ENCODE measurements around the gene SHANK2.

SHANK2 gene

GRCh38 chr11:71294846-71295600, 42.6 kb upstream of the SHANK2 start:
- no peak overlapping the region for H3K4me3 ChIP-seq (replicated peaks in 1 of 2; ENCODE audit: low read depth in 2 of 2, low read length in 2 of 2)
- DNase-seq (ENCODE audit: low read depth in 2 of 2), result no peak
- TF ChIP-seq CTCF (IDR thresholded peaks at IDR 0.05; ENCODE audit: low read depth, low read length), result no peak

- no peak for DNase-seq (ENCODE audit: low read depth in 2 of 2)
- no peak for TF ChIP-seq CTCF (IDR thresholded peaks at IDR 0.05; ENCODE audit: low read depth, low read length)
- H3K4me3 ChIP-seq (replicated peaks in 1 of 2; ENCODE audit: low read depth in 2 of 2, low read length in 2 of 2), result no peak overlapping the region
Observed at GRCh38 chr11:71293961-71294782, 41.8 kb upstream of the SHANK2 start.

DNA sequence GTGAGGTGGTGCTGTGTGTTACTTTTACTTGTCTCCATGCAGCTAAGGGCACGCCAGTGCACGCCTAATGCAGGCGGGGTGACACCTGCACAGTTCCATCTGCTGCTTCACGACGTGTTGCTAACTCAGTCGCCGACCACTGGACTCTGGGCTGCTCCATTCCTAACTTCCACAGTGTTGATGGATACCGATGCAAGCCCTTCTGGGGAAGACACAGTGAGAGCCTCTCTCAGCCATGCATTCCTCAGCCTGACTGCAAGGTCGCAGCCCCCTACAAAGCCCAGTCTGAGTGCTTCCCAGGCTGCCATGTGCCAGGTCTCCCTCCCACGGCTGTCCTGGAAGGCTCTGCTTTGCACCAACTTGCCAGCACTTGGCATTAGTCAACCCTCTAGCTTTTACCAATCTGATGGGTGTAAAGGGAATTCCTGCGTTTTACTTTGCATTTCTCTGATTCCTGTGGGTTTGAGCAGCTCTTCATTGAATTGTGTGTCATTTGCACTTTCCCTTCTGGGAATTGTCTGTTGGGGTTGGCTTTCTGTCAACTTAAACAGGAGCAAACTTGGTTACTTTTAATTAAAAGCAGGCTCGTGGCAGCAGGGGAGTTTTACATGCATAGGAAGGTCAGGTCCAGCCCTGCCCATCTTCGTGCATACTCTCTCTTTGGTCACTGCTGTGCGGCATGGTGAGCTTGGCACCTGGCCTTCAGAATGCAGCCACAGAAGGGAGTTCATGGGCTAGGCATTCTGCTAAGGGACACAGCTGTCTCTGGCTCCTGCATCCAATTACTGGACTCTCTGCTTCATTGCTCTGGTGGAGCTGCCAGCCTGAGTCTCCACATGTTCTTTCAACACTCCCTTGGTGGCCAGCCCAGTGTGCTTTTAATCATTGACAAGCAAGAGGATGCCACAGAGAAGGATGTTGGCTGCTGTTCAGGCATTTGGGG, 34.6 kb upstream of the SHANK2 start:
- no peak for TF ChIP-seq CTCF (IDR thresholded peaks at IDR 0.05; ENCODE audit: low read depth, low read length)
- DNase-seq (ENCODE audit: low read depth in 2 of 2), result peak; percentile 81 to 89
- H3K4me3 ChIP-seq (replicated peaks in 1 of 2; ENCODE audit: low read depth in 2 of 2, low read length in 2 of 2), result no peak overlapping the region

DNA sequence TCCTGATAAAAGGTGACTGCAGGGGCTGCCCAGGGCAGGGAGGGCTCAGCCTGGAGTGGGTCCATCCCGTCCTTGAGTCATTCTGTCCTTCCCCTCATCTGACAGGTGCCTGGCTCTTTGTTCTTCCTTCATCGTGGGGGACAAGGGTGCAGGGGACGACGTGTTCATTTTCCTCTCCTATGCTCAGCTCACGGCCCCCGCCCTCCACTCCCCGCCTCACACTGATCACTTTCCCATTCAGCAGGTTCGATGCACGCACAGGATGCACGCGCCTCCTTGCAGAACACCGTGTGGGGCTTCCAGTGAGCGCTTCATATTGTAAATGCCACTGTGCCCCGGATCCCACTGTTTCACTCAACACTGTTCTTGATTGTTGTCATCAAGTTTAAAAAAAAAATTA, 32.7 kb upstream of the SHANK2 start:
- H3K4me3 ChIP-seq (replicated peaks in 1 of 2; ENCODE audit: low read depth in 2 of 2, low read length in 2 of 2), result no peak overlapping the region
- no peak for TF ChIP-seq CTCF (IDR thresholded peaks at IDR 0.05; ENCODE audit: low read depth, low read length)
- DNase-seq (ENCODE audit: low read depth in 2 of 2), result no peak

DNA sequence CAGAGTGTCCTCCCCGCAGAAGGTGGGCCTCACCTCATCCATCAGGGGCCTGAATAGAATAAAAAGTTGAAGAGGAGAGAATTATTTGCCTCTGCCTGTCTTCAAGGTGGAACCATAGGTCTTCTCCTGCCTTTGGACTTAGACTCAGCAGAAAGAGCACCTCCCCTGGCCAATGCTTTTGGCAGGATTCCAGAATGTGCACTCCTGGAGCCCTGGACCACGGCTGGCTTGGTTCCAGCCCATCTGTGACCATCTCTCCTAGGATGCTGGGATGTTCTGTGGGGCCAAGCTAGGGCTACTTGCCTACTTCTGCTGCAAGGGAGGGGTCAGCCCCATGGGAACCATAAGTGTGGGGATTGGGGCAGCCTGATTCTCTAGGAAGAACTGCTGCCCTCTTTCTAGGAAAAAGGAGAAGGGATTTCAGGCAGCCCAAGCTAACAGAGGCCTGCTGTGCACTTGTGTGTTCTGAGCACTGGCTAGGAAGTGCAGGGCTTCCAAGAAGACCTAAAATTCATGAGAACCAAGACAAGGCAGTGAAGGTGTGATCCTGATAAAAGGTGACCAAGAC, 32.2 kb upstream of the SHANK2 start:
- TF ChIP-seq CTCF (IDR thresholded peaks at IDR 0.05; ENCODE audit: low read depth, low read length), result no peak
- no peak for DNase-seq (ENCODE audit: low read depth in 2 of 2)

DNA sequence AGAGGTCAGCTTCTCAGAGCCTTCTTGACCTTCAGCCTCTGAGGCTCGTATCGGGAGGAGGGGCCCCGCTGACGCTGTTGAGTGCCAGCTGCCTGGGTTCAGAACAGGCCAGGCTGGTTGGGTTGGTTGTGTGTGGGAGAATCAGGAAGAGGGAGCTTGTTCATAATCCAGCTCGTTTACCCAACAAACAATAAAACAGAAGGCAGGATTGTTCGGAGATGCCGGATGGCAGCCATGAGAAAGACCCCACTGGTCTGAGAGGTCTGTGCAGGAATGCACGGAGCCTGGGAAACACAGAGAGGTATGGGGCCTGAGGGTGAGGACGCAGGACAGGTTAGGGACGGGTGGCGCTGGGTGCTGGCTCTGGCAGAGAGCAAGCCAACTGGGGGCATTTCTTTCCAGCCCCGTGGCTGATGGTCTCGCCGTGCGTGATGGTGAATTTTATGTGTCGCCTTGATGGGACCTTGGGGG, 31.6 kb upstream of the SHANK2 start:
- no peak overlapping the region for H3K4me3 ChIP-seq (replicated peaks in 1 of 2; ENCODE audit: low read depth in 2 of 2, low read length in 2 of 2)
- no peak for DNase-seq (ENCODE audit: low read depth in 2 of 2)
- no peak for TF ChIP-seq CTCF (IDR thresholded peaks at IDR 0.05; ENCODE audit: low read depth, low read length)

More for the DNA sequence above, 32.2 kb upstream of the SHANK2 start:
- H3K4me3 ChIP-seq (replicated peaks in 1 of 2; ENCODE audit: low read depth in 2 of 2, low read length in 2 of 2), result no peak overlapping the region
